SK-N-SH treated with all-trans-retinoic acid at 6 μM for 48 hours (cell line): ENCODE data around the gene ARHGAP21.

Source experiments
- ARNTL ChIP-seq: fragments of 450-650 bp; formaldehyde crosslinking; IDR thresholded peaks from 2 replicates; pipeline ENCODE4 v1.5.0; 2020; ENCODE audit warnings: low read depth, mild to moderate bottlenecking, moderate library complexity, borderline replicate concordance
- RARB ChIP-seq: fragments of 250-450 bp; sonication (Bioruptor Pico); IDR thresholded peaks from 2 replicates; pipeline ENCODE4 v1.8.0; 2021; ENCODE audit warnings: mild to moderate bottlenecking, moderate library complexity
- ZFP3 ChIP-seq: fragments of 250-450 bp; sonication (Bioruptor Pico); IDR thresholded peaks from 2 replicates; pipeline ENCODE4 v1.5.0; 2020; ENCODE audit warnings: mild to moderate bottlenecking, moderate library complexity
- ZFP30 ChIP-seq: fragments of 450-650 bp; formaldehyde crosslinking; IDR thresholded peaks from 2 replicates; pipeline ENCODE4 v1.5.0; 2022; ENCODE audit warnings: mild to moderate bottlenecking, moderate library complexity
- ZNF565 ChIP-seq: fragments of 450-650 bp; formaldehyde crosslinking; conservative IDR thresholded peaks from 2 replicates; pipeline ENCODE4 v1.5.0; 2020; ENCODE audit warnings: low read depth, mild to moderate bottlenecking, moderate library complexity
- ZNF70 ChIP-seq: fragments of 450-650 bp; formaldehyde crosslinking; IDR thresholded peaks from 2 replicates; pipeline ENCODE4 v1.5.0; 2020; ENCODE audit warnings: mild to moderate bottlenecking, moderate library complexity
- TF ChIP-seq, protein P1 (sequence below): fragments of 250-450 bp; sonication (Bioruptor Pico); IDR thresholded peaks from 2 replicates; pipeline ENCODE4 v1.8.0; 2020; ENCODE audit warnings: mild to moderate bottlenecking, moderate library complexity, borderline replicate concordance
- TF ChIP-seq, protein P2 (sequence below): fragments of 250-450 bp; sonication (Bioruptor Pico); IDR thresholded peaks from 2 replicates; pipeline ENCODE4 v1.8.0; 2021; ENCODE audit warnings: low read depth, mild to moderate bottlenecking, moderate library complexity, borderline replicate concordance
- TF ChIP-seq, protein P3 (sequence below): fragments of 250-450 bp; sonication (Bioruptor Pico); IDR thresholded peaks from 2 replicates; pipeline ENCODE4 v1.5.1; 2020; ENCODE audit warnings: low read depth, mild to moderate bottlenecking, moderate library complexity
- TF ChIP-seq, protein P4 (sequence below): fragments of 250-450 bp; sonication (Bioruptor Pico); IDR thresholded peaks from 2 replicates; pipeline ENCODE4 v1.5.1; 2021; ENCODE audit warnings: mild to moderate bottlenecking, moderate library complexity

DNA sequence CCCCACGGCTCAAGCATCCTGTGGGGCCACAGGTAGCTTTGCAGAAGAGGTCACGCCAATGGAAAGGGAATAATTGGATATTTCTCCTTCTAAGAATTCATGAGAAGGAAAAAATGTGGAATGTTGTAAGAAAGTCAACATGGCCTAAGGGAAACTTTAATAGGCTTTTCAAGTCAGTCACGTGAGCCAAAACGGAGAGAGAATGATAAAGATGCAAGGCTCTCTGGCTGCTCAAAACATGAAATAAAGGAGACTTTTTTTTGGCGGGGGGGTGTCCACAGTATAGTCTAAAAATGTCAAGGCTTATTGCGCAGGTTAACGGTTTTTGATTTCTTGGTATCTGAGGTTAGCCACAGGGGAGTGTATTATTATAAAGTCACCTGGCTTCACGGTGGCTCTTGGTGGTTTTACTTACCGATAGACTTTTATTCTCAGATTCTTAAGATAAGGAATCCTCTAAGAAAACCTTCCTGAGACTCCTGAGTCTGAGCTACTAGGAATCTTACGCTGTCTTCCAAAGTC lies 148.1 kb downstream of the ARHGAP21 start:
- no peak for TF ChIP-seq ARNTL (CRISPR knock-in tag)
- TF ChIP-seq, protein P1, sequence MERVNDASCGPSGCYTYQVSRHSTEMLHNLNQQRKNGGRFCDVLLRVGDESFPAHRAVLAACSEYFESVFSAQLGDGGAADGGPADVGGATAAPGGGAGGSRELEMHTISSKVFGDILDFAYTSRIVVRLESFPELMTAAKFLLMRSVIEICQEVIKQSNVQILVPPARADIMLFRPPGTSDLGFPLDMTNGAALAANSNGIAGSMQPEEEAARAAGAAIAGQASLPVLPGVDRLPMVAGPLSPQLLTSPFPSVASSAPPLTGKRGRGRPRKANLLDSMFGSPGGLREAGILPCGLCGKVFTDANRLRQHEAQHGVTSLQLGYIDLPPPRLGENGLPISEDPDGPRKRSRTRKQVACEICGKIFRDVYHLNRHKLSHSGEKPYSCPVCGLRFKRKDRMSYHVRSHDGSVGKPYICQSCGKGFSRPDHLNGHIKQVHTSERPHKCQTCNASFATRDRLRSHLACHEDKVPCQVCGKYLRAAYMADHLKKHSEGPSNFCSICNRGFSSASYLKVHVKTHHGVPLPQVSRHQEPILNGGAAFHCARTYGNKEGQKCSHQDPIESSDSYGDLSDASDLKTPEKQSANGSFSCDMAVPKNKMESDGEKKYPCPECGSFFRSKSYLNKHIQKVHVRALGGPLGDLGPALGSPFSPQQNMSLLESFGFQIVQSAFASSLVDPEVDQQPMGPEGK, result no peak
- TF ChIP-seq RARB (CRISPR knock-in tag), result no peak
- TF ChIP-seq, protein P2, sequence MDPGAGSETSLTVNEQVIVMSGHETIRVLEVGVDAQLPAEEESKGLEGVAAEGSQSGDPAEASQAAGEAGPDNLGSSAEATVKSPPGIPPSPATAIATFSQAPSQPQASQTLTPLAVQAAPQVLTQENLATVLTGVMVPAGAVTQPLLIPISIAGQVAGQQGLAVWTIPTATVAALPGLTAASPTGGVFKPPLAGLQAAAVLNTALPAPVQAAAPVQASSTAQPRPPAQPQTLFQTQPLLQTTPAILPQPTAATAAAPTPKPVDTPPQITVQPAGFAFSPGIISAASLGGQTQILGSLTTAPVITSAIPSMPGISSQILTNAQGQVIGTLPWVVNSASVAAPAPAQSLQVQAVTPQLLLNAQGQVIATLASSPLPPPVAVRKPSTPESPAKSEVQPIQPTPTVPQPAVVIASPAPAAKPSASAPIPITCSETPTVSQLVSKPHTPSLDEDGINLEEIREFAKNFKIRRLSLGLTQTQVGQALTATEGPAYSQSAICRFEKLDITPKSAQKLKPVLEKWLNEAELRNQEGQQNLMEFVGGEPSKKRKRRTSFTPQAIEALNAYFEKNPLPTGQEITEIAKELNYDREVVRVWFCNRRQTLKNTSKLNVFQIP (CRISPR knock-in tag), result no peak
- no peak for TF ChIP-seq ZNF70 (CRISPR knock-in tag)
- TF ChIP-seq, protein P3, sequence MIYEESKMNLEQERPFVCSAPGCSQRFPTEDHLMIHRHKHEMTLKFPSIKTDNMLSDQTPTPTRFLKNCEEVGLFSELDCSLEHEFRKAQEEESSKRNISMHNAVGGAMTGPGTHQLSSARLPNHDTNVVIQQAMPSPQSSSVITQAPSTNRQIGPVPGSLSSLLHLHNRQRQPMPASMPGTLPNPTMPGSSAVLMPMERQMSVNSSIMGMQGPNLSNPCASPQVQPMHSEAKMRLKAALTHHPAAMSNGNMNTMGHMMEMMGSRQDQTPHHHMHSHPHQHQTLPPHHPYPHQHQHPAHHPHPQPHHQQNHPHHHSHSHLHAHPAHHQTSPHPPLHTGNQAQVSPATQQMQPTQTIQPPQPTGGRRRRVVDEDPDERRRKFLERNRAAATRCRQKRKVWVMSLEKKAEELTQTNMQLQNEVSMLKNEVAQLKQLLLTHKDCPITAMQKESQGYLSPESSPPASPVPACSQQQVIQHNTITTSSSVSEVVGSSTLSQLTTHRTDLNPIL, result no peak
- no peak for TF ChIP-seq ZFP3
- TF ChIP-seq ZNF565, result no peak
- no peak for TF ChIP-seq ZFP30 (CRISPR knock-in tag)
- TF ChIP-seq, protein P4, sequence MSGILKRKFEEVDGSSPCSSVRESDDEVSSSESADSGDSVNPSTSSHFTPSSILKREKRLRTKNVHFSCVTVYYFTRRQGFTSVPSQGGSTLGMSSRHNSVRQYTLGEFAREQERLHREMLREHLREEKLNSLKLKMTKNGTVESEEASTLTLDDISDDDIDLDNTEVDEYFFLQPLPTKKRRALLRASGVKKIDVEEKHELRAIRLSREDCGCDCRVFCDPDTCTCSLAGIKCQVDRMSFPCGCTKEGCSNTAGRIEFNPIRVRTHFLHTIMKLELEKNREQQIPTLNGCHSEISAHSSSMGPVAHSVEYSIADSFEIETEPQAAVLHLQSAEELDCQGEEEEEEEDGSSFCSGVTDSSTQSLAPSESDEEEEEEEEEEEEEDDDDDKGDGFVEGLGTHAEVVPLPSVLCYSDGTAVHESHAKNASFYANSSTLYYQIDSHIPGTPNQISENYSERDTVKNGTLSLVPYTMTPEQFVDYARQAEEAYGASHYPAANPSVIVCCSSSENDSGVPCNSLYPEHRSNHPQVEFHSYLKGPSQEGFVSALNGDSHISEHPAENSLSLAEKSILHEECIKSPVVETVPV, result no peak
